ENCODE data around the gene CSRP1. TPM values are rescaled to one million over a fixed set of nuclear protein-coding genes. Genes with fewer than 3 reads are reported as not detected.

Gene CSRP1
- polyA plus RNA-seq, 1 donor from 2014 or later = 4.2 TPM

- Histone ChIP-seq H4K20me1 (ENCODE audit: insufficient read depth) (no peaks in the 10 kb centered on the region), H3K27ac (ENCODE audit: low read length) (peak overlapping the region; percentile 40), H3K4me2 (ENCODE audit: low read length) (no peak overlapping the region), H3K79me2 (replicated peaks; ENCODE audit: insufficient read depth, low read length) (no peaks in the 10 kb centered on the region), H3K9ac (ENCODE audit: low read length) (peak overlapping the region; percentile 23), H3K9me3 (ENCODE audit: low read length) (no peaks in the 10 kb centered on the region), H3F3A (ENCODE audit: insufficient read depth, low read length, poor library complexity, severe bottlenecking) (no peaks in the 10 kb centered on the region), H3K9me2 (ENCODE audit: insufficient read depth, low read length) (no peaks in the 10 kb centered on the region), H3K36me3 (ENCODE audit: insufficient read depth, low read length) (no peaks in the 10 kb centered on the region), H2AFZ (ENCODE audit: low read depth, low read length) (no peak overlapping the region), H3K4me3 (ENCODE audit: low read length) (peak overlapping the region; percentile 11), H3K27me3 (ENCODE audit: insufficient read depth, low read depth, low read length) (peaks cover 17% of the 10 kb centered on the region)
- TF ChIP-seq SMC3 (conservative IDR thresholded peaks at IDR 0.05; ENCODE audit: poor library complexity) (no peak), MXI1 (conservative IDR thresholded peaks at IDR 0.05; ENCODE audit: poor library complexity, severe bottlenecking) (no peak), RAD21 (conservative IDR thresholded peaks at IDR 0.05) (no peak), EP300 (conservative IDR thresholded peaks at IDR 0.05; ENCODE audit: poor library complexity, severe bottlenecking) (no peak), CTCF (IDR thresholded peaks at IDR 0.05; ENCODE audit: poor library complexity, severe bottlenecking) (no peak), REST (IDR thresholded peaks at IDR 0.05; ENCODE audit: borderline replicate concordance) (peak; percentile 28), POLR2AphosphoS5 (IDR thresholded peaks at IDR 0.05) (peak; percentile 40), TAF1 (IDR thresholded peaks at IDR 0.05; ENCODE audit: low read depth) (no peak), EZH2 (IDR thresholded peaks at IDR 0.05; ENCODE audit: borderline replicate concordance, insufficient read depth, low read length, poor library complexity, severe bottlenecking) (no peak)
Observed at GRCh38 chr1:201503397-201504176, 3.3 kb downstream of the CSRP1 start.

GRCh38 chr1:201502511-201502857, 4.4 kb downstream of the CSRP1 start:
- Histone ChIP-seq H3K27ac (ENCODE audit: low read length) (no peak overlapping the region), H3K4me3 (ENCODE audit: low read length) (no peak overlapping the region), H3K9me3 (ENCODE audit: low read length) (no peaks in the 10 kb centered on the region), H2AFZ (ENCODE audit: low read depth, low read length) (no peak overlapping the region), H3K4me2 (ENCODE audit: low read length) (no peak overlapping the region), H3F3A (ENCODE audit: insufficient read depth, low read length, poor library complexity, severe bottlenecking) (no peaks in the 10 kb centered on the region), H4K20me1 (ENCODE audit: insufficient read depth) (no peaks in the 10 kb centered on the region), H3K36me3 (ENCODE audit: insufficient read depth, low read length) (no peaks in the 10 kb centered on the region), H3K9ac (ENCODE audit: low read length) (no peak overlapping the region), H3K9me2 (ENCODE audit: insufficient read depth, low read length) (no peaks in the 10 kb centered on the region), H3K79me2 (replicated peaks; ENCODE audit: insufficient read depth, low read length) (no peaks in the 10 kb centered on the region), H3K27me3 (ENCODE audit: insufficient read depth, low read depth, low read length) (peaks cover 12% of the 10 kb centered on the region)
- no peak for TF ChIP-seq CTCF (IDR thresholded peaks at IDR 0.05; ENCODE audit: poor library complexity, severe bottlenecking)
- no peak for TF ChIP-seq RAD21 (conservative IDR thresholded peaks at IDR 0.05)
